Thoracic aorta (tissue), 2 donors: ENCODE results near the gene XRRA1. TPM values are rescaled to one million over a fixed set of nuclear protein-coding genes. Genes with fewer than 3 reads are reported as not detected.

Source experiments
- ATAC-seq: fragments of 150-250 bp; one replicate; pipeline ENCODE4 v1.8.0; 2017; ENCODE audit warnings: low read depth; ENCODE audit not compliant: insufficient number of reproducible peaks, low FRiP score
- DNase-seq: peaks from one replicate; pipeline ENCODE4 v3.0.0-alpha.2; 2020; ENCODE audit warnings: low spot score
- H3K27ac ChIP-seq, 2 donors: fragments of 200-600 bp; sonication (generic); 1 replicate in 1 of 2; 2 replicates in 1 of 2; pipeline ENCODE4 v1.5.1; 2016; ENCODE audit warnings: mild to moderate bottlenecking in 2 of 2, moderate library complexity in 2 of 2
- H3K27me3 ChIP-seq: fragments of 200-600 bp; sonication (generic); replicated peaks from 2 replicates; pipeline ENCODE4 v1.6.0; 2016; ENCODE audit warnings: mild to moderate bottlenecking; ENCODE audit not compliant: insufficient read depth
- H3K36me3 ChIP-seq: fragments of 200-600 bp; sonication (generic); one replicate; pipeline ENCODE4 v1.5.1; 2016
- H3K4me1 ChIP-seq, 2 donors: fragments of 200-600 bp; sonication (generic); 1 replicate in 1 of 2; 2 replicates in 1 of 2; pipeline versions ENCODE4 v1.5.1 to v1.6.0; 2016; ENCODE audit warnings: low read depth in 2 of 2, mild to moderate bottlenecking in 1 of 2; ENCODE audit not compliant: control insufficient read depth in 1 of 2
- H3K4me3 ChIP-seq: fragments of 200-600 bp; sonication (generic); 2 replicates; pipeline ENCODE4 v1.5.1; 2016; ENCODE audit warnings: mild to moderate bottlenecking
- H3K9me3 ChIP-seq: fragments of 200-600 bp; sonication (generic); 2 replicates; pipeline ENCODE4 v1.5.1; 2016
- total RNA-seq, 2 donors: library from RNA; depleted of rRNA; stranded (reverse); fragments of >200 nt; gene quantifications; one replicate each; pipeline versions ENCODE4 v1.1.0 to v1.2.3, GENCODE V29; 2016
- TF ChIP-seq, protein P1 (sequence below): fragments of 200-600 bp; sonication (generic); IDR thresholded peaks from one replicate; pipeline ENCODE4 v1.5.1; 2019; ENCODE audit warnings: antibody characterized with exemption

The XRRA1 gene
- total RNA-seq, 2 donors from 2014 or later: 13.1 to 106 TPM

DNA sequence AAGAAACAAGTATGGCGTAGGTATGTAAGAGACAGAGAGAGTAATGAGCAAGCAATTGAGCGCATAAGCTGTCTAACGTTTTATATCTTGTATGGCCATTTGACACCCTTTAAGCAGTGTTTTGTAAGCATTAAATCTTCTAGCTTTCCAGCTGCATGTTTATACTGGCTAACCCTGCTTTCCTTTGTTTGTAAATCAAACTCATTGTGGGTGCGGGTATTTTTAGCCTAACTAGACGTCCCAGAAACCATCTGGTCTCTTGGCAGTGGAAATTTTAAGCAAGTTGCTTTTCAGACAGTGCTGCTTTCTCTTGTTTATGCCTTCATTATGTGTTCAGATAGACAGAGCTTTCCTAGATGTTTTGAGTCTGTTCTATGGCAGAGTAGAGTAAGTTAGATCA is 126.7 kb downstream of the XRRA1 start:
- Histone ChIP-seq H3K4me1 (peaks cover 32 to 58% of the 10 kb centered on the region in 2 donors), H3K36me3 (peaks cover 5% of the 10 kb centered on the region)

DNA sequence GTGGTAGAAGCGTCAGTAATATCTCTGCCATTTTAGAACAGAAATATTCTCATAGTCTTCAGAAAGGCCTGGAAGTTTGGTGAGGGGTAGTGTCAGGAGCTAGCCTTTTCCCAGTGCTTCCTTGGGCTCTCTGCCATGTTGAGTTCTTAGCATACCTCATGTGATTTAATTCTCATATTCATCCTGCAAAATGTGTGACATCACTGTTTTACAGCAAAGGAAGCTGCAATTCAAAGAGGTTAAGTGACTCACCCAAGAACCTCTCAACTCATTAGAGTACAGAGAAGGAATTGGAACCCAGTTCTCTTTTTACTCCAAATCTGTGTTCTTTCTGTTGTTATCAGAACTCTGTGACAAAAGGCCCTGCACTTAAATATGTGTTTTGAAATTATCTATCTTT is 128.1 kb downstream of the XRRA1 start:
- Histone ChIP-seq H3K4me1 (peaks cover 32 to 58% of the 10 kb centered on the region in 2 donors), H3K36me3 (no peaks in the 10 kb centered on the region), H3K27ac (peak overlapping the region; percentile 44 to 56), H3K9me3 (peaks cover 5% of the 10 kb centered on the region), H3K4me3 (no peak overlapping the region), H3K27me3 (no peaks in the 10 kb centered on the region)
- DNase-seq (no peak), ATAC-seq (no peak)
- TF ChIP-seq, protein P1, sequence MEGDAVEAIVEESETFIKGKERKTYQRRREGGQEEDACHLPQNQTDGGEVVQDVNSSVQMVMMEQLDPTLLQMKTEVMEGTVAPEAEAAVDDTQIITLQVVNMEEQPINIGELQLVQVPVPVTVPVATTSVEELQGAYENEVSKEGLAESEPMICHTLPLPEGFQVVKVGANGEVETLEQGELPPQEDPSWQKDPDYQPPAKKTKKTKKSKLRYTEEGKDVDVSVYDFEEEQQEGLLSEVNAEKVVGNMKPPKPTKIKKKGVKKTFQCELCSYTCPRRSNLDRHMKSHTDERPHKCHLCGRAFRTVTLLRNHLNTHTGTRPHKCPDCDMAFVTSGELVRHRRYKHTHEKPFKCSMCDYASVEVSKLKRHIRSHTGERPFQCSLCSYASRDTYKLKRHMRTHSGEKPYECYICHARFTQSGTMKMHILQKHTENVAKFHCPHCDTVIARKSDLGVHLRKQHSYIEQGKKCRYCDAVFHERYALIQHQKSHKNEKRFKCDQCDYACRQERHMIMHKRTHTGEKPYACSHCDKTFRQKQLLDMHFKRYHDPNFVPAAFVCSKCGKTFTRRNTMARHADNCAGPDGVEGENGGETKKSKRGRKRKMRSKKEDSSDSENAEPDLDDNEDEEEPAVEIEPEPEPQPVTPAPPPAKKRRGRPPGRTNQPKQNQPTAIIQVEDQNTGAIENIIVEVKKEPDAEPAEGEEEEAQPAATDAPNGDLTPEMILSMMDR: no peak

More for the DNA sequence above, 126.7 kb downstream of the XRRA1 start:
- no peaks in the 10 kb centered on the region for H3K27me3 ChIP-seq
- DNase-seq (no peak), ATAC-seq (peak; percentile 72)
- peaks cover 5% of the 10 kb centered on the region for H3K9me3 ChIP-seq
- H3K4me3 ChIP-seq: no peak overlapping the region
- TF ChIP-seq, protein P1: no peak
- H3K27ac ChIP-seq: peak overlapping the region; percentile 60 to 61

DNA sequence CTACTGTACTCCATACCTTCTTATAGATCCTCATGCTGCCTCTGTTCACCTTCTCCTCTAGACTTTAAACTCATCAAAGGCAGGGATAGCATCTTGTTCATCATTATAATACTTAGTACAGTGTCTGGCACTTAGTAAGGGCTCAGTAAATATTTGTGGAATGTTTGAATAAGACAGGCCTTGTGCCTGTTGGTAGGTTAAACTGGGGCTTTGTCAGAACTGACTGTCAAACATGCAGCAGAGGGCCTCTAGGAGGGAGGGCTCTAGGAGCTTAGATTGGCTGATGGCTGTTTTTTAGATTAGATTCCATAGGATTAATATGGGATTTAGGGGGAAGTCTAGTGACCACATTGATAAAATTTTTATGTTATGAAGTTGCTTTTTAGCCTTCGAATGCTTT is 129.5 kb downstream of the XRRA1 start:
- no peak overlapping the region for H3K4me3 ChIP-seq
- peak overlapping the region; percentile 44 to 56 for H3K27ac ChIP-seq
- no peaks in the 10 kb centered on the region for H3K36me3 ChIP-seq
- H3K9me3 ChIP-seq: peaks cover 5% of the 10 kb centered on the region
- ATAC-seq (no peak), DNase-seq (no peak)
- no peaks in the 10 kb centered on the region for H3K27me3 ChIP-seq
- H3K4me1 ChIP-seq: peaks cover 32 to 58% of the 10 kb centered on the region in 2 donors
- TF ChIP-seq, protein P1: no peak

DNA sequence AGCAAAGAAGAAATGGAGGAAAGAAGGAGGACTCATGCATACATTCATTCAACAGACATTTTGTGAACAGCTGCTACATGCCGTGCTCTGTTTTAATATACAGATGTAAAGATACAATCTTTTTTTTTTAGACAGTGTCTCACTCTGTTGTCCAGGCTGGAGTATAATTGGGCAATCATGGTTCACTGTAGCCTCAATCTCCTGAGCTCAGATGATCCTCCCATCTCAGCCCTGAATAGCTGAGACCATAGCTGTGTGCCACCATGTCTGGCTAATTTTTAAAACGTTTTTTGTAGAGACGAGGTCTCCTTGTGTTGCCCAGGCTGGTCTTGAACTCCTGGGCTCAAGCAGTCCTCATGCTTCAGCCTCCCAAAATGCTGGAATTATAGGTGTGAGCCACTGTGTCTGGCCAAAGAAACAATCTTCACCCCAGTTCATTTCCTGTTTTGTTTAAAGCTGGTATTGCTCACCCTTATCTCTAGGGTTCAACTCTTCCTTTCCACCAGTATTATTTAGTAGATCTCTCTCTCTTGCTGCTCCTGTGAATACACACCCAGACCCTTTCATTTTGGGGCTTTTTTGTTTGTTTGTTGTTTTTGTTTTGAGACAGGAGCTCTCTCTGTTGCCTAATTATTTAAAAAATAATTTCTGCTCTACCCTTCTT is 130.5 kb downstream of the XRRA1 start:
- H3K36me3 ChIP-seq: no peaks in the 10 kb centered on the region
- H3K4me3 ChIP-seq: no peak overlapping the region
- no peak for ATAC-seq
- TF ChIP-seq, protein P1: no peak
- H3K9me3 ChIP-seq: no peaks in the 10 kb centered on the region
- H3K27ac ChIP-seq: peak overlapping the region in 1 of 2 donors; percentile 56
- H3K4me1 ChIP-seq: peaks cover 32 to 53% of the 10 kb centered on the region in 2 donors
- no peaks in the 10 kb centered on the region for H3K27me3 ChIP-seq
- no peak for DNase-seq

DNA sequence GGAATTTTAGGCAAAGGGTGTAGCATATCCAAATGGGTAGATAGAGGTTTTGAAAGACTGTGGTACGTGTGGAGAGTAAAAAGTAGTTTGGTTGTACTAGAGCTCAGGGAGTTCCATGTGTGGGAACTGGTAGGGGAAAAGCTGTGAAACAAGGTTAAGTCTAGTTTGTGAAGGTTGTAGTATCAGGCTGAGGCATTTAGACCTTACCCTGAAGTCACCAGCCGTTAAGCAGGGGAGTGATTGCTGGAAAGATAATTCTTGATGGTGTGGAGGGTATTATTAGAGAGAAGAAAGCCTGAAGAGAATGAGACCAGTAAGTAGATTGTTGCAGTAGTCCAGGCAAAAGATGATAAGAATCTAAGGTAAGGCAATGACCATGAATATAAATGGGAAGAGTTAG is 132.2 kb downstream of the XRRA1 start:
- no peaks in the 10 kb centered on the region for H3K9me3 ChIP-seq
- H3K4me3 ChIP-seq: no peak overlapping the region
- TF ChIP-seq, protein P1: no peak
- H3K27me3 ChIP-seq: no peaks in the 10 kb centered on the region
- H3K4me1 ChIP-seq: peaks cover 26 to 51% of the 10 kb centered on the region in 2 donors
- no peaks in the 10 kb centered on the region for H3K36me3 ChIP-seq
- no peak overlapping the region for H3K27ac ChIP-seq
- DNase-seq: no peak
- ATAC-seq: no peak
